Retinal pigment epithelial cell (primary cell): ENCODE results near the gene PDE4D.
"Not testable (repeated sequence)": the region's sequence is repeated elsewhere in the genome, so short reads cannot be mapped to it uniquely, and the experiment has no call there.

Source experiments
- DNase-seq: peaks from one replicate; pipeline ENCODE4 v3.0.0-alpha.2; 2010; ENCODE audit warnings: low read depth
- H3K4me3 ChIP-seq: 2 replicates; pipeline ENCODE4 v1.5.1; 2011; ENCODE audit warnings: mild to moderate bottlenecking, low read length, control low read depth, moderate library complexity
- TF ChIP-seq, protein P1 (sequence below): conservative IDR thresholded peaks from 2 replicates; pipeline ENCODE4 v1.5.1; 2011; ENCODE audit warnings: low read depth, low read length, control low read depth, inconsistent platforms

The PDE4D gene

DNA sequence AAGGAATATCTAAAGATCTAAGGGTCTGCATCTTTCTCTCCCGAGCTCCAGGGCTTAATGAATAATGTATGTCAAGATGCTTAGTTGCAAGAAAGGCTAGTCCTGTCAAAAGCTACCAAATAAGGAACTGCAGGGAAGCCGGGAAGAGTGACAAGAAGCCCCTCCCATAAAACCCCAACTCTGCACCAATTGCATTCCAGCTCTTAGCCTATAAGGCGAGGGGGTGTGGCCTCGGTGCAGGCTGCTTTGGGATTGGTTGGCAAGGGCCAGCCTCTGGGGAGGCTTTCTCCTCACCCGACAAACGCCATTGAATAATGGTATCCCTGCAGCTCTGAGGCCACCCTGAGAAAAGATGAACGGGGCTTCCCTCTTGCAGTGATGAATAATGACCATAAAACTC, 893.7 kb downstream of the PDE4D start:
- DNase-seq = no peak
- H3K4me3 ChIP-seq = no peak overlapping the region
- TF ChIP-seq, protein P1, sequence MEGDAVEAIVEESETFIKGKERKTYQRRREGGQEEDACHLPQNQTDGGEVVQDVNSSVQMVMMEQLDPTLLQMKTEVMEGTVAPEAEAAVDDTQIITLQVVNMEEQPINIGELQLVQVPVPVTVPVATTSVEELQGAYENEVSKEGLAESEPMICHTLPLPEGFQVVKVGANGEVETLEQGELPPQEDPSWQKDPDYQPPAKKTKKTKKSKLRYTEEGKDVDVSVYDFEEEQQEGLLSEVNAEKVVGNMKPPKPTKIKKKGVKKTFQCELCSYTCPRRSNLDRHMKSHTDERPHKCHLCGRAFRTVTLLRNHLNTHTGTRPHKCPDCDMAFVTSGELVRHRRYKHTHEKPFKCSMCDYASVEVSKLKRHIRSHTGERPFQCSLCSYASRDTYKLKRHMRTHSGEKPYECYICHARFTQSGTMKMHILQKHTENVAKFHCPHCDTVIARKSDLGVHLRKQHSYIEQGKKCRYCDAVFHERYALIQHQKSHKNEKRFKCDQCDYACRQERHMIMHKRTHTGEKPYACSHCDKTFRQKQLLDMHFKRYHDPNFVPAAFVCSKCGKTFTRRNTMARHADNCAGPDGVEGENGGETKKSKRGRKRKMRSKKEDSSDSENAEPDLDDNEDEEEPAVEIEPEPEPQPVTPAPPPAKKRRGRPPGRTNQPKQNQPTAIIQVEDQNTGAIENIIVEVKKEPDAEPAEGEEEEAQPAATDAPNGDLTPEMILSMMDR = no peak

DNA sequence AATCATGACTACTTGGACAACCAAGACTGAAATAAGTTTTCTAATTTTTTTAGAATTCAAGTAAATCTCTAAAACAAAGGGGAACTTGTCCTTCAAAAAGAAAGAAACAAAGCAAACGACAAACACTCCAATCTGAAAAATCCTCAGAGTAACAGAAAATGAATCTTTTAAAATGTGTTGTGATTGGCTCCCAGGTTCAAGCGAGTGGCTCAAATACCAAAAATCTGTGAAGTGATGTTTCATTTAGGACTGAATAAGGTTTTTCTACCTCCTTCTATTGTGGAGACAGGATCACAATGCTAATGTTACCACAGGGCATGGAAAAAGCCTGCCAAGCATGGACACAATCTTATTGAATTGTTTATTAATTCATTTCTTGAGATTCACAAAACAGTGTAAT, 895.0 kb downstream of the PDE4D start:
- TF ChIP-seq, protein P1 = no peak
- no peak for DNase-seq
- no peak overlapping the region for H3K4me3 ChIP-seq

DNA sequence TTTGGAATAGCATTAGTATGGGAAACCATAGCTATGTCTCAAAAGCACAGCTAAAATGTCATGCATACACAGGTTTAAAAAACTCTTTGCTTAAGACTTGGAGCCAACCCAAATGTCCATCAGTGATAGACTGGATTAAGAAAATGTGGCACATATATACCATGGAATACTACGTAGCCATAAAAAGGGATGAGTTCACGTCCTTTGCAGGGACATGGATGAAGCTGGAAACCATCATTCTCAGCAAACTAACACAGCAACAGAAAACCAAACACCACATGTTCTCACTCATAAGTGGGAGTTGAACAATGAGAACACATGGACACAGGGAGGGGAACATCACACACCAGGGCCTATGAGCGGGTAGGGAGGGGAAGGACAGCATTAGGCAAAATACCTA, 897.7 kb downstream of the PDE4D start:
- H3K4me3 ChIP-seq = not testable (repeated sequence)

DNA sequence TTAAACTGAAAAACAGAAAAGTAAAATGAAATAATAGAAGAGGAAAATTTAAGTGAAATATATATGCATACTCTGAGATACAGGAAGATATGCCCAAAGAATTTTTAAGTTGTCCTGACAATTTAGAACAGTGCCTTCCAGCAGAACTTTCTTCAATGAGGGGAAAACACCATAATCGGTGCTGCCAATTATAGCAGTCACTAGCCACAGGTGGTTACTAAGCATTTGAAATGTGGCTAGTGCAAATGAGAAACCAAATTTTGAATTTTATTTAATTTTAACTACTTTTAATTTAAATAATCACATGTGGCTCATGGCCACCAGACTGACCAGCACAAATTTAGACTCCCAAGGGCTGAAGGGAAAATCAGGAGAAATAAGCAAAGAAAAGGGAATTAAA, 900.1 kb downstream of the PDE4D start:
- no peak overlapping the region for H3K4me3 ChIP-seq
- TF ChIP-seq, protein P1 = no peak
- DNase-seq = no peak

More for the DNA sequence above, 897.7 kb downstream of the PDE4D start:
- not testable (repeated sequence) for DNase-seq

DNA sequence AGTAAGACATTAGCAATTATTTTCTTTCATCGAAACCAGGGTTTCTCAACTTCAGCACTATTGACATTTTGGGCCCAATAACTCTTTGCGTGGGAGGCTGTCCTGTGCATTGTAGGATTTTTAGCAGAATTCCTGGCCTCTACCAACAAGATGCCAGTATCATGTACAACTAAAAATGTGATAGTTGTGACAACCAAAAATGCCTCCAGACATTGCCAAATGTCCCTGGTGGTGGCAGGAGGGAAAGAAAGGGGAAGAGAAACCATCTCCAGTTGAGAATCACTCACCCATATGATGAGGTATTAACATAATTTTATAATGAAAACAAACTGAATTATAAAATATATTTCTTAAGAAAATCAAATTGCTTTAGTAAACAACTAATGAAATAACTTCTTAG, 904.6 kb downstream of the PDE4D start:
- TF ChIP-seq, protein P1 = no peak
- no peak for DNase-seq
- H3K4me3 ChIP-seq = no peak overlapping the region

DNA sequence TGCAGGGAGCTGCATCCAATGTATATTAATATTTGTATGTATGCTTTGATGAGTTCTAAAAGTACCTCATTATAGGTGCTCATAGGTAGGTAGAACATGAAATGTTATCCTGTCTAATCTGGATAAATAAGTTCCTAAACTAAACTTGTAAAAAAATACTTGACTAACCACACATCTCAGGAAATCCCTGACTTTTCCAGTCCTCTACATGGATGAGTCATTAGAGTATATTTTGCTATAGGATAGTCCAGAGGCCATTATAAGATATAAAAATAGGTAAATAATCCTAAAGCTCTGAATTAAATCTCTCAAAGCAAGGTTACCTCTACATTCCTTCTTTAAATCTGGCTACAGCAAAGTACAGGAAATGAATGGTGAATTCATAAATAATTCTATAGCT, 906.3 kb downstream of the PDE4D start:
- no peak for DNase-seq
- TF ChIP-seq, protein P1 = no peak
- H3K4me3 ChIP-seq = no peak overlapping the region

DNA sequence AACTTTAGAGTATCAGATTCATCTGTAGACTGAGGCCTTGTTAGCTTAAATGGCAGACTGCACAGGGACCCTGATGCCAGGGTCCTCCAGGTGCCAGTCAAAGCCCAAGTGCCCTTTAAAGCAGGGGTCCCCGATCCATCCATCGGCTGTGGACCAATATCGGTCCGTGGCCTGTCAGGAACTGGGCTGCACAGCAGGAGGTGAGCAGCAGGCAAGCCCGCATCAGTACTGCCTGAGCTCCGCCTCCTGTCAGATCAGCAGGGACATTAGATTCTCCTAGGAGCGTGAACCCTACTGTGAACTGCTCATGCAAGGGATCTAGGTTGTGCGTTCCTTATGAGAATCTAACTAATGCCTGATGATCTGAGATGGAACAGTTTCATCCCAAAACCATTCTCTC, 907.2 kb downstream of the PDE4D start:
- TF ChIP-seq, protein P1 = no peak
- DNase-seq = no peak
- H3K4me3 ChIP-seq = no peak overlapping the region

DNA sequence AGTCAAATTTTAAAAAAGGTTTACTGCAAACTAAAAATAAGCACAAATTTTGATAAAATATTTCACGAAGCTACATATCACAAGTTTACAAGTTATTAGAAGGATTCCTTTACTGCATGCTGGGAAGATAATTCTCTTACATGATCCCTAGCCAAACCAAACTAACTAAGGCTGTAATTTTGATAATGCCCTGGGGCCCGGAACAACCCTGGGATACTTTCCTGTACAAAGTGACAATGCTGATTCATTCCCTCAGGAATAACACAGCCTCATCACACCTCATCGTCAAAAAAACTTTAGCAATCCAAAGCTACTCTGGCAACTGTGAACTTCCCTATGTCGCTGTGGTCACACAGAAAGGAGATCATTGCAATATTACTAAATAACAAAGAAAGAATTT, 907.8 kb downstream of the PDE4D start:
- TF ChIP-seq, protein P1 = no peak
- no peak for DNase-seq
- H3K4me3 ChIP-seq = no peak overlapping the region
